Measurements from ENCODE around the gene TPO. TPM values are rescaled to one million over a fixed set of nuclear protein-coding genes. Genes with fewer than 3 reads are reported as not detected.

TPO gene
- total RNA-seq = not detected in 2 replicates

DNA sequence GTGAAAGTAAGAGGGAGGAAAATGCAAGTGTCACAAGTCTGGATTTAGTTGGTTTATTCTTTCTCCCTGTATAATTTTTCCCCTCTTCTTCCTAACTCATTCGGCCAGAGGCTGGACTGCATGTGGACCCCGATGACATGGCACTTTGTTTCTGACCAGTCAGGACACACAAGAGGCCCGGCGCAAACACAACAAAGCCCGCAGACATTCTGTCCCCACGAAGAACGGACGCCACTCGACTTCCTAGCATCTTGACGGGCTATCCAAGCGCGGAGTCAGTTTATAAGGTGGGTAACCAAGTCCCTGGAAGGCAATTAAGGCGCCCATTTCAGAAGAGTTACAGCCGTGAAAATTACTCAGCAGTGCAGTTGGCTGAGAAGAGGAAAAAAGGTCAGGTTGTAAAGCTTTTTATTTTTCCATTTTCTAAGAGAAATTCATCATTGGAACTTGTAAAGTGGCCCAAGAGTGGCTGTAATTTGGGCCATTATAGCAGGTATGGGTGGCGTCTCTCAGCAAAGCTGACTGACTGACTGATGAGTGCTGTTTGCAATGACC lies at the start of gene TPO:
TSS of gene TPO (plus strand) at position 308 of the 555 bp plus-strand sequence. CDS start 946 bp downstream, outside the sequence.

